ENCODE results near the gene RPS19.

- TF ChIP-seq CTCF (conservative IDR thresholded peaks at IDR 0.05) (no peak), EZH2 (IDR thresholded peaks at IDR 0.05; ENCODE audit: low read depth) (no peak)
These were observed 6.3 kb upstream of the RPS19 start for GRCh38 chr19:41853768-41854167.

Measured in PC-9 (cell line).